Activated CD8-positive, alpha-beta memory T cell treated with anti-CD3 and anti-CD28 coated beads for 36 hours (primary cell): ENCODE results near the gene WIPF1. TPM values are rescaled to one million over a fixed set of nuclear protein-coding genes. Genes with fewer than 3 reads are reported as not detected.

ENCODE experiments used
- CTCF ChIA-PET: fragments of 350-600 bp; sonication (Branson Sonifier 250); formaldehyde crosslinking; loops from one replicate; lab custom pipeline; 2021; ENCODE audit warnings: antibody characterized with exemption; lab: Charles Lee
- POLR2A ChIA-PET: fragments of 350-600 bp; sonication (Branson Sonifier 250); formaldehyde crosslinking; loops from one replicate; lab custom pipeline; 2021; ENCODE audit warnings: antibody characterized with exemption; lab: Charles Lee
- total RNA-seq, 2 experiments: library from RNA; stranded (reverse); gene quantifications; one replicate each; pipeline ENCODE4 v1.2.3, GENCODE V29; 2021

Gene WIPF1
- total RNA-seq, 2 experiments from 2014 or later: 346 to 350 TPM

- ChIA-PET CTCF (interaction anchor here (0.9 to 1.5 kb wide), 2 partner anchors 8 to 13 kb away, joined by 3 to 7 read pairs; no protein-coding TSS in a partner anchor), POLR2A (interaction anchor here (1.4 kb wide), 1 partner anchor 10 kb away, joined by 5 read pairs; no protein-coding TSS in a partner anchor)
Observed at GRCh38 chr2:174590928-174591648, 6.5 kb downstream of the WIPF1 start.

- ChIA-PET CTCF (interaction anchor here (0.6 kb wide), 1 partner anchor 105 kb away, joined by 3 read pairs; no protein-coding TSS in a partner anchor), POLR2A (no interaction called here)
Observed at GRCh38 chr2:174590346-174590745, 7.3 kb downstream of the WIPF1 start.

- CTCF ChIA-PET: no interaction called here
- POLR2A ChIA-PET: no interaction called here
Observed at GRCh38 chr2:174589334-174589733, 8.3 kb downstream of the WIPF1 start.

GRCh38 chr2:174588463-174588862 lies 9.1 kb downstream of the WIPF1 start:
- CTCF ChIA-PET: interaction anchor here (2.8 kb wide), 1 partner anchor 10 kb away, joined by 15 read pairs; no protein-coding TSS in a partner anchor
- POLR2A ChIA-PET: no interaction called here

- POLR2A ChIA-PET: no interaction called here
- CTCF ChIA-PET: interaction anchor here (1.8 to 2.8 kb wide), 3 partner anchors 9 to 19 kb away, joined by 5 to 15 read pairs (median 5); no protein-coding TSS in a partner anchor
Observed at GRCh38 chr2:174587579-174587978, 10.0 kb downstream of the WIPF1 start.

- ChIA-PET POLR2A (interaction anchor here (0.6 kb wide), 1 partner anchor 10 kb away, joined by 3 read pairs; no protein-coding TSS in a partner anchor), CTCF (interaction anchor here (1.4 to 2.8 kb wide), 4 partner anchors 8 to 24 kb away, joined by 3 to 15 read pairs (median 5); no protein-coding TSS in a partner anchor)
Observed at GRCh38 chr2:174586418-174587295, 10.9 kb downstream of the WIPF1 start.

GRCh38 chr2:174585657-174586252 lies 11.8 kb downstream of the WIPF1 start:
- ChIA-PET POLR2A (no interaction called here), CTCF (interaction anchor here (1.4 to 2.8 kb wide), 4 partner anchors 7 to 25 kb away, joined by 3 to 15 read pairs (median 5); no protein-coding TSS in a partner anchor)

GRCh38 chr2:174585146-174585545 lies 12.5 kb downstream of the WIPF1 start:
- CTCF ChIA-PET: no interaction called here
- POLR2A ChIA-PET: interaction anchor here (0.5 kb wide), 1 partner anchor 10 kb away, joined by 5 read pairs; no protein-coding TSS in a partner anchor

GRCh38 chr2:174581491-174581890 lies 16.1 kb downstream of the WIPF1 start:
- ChIA-PET POLR2A (interaction anchor here (0.7 to 3.5 kb wide), 3 partner anchors 10 to 20 kb away, joined by 3 to 18 read pairs (median 5); no protein-coding TSS in a partner anchor), CTCF (interaction anchor here (0.7 to 1.6 kb wide), 5 partner anchors 13 to 106 kb away, joined by 3 to 5 read pairs (median 3); no protein-coding TSS in a partner anchor)

- POLR2A ChIA-PET: interaction anchor here (0.7 to 3.5 kb wide), 3 partner anchors 11 to 20 kb away, joined by 3 to 18 read pairs (median 5); no protein-coding TSS in a partner anchor
- CTCF ChIA-PET: interaction anchor here (0.7 to 1.6 kb wide), 5 partner anchors 13 to 107 kb away, joined by 3 to 4 read pairs (median 3); no protein-coding TSS in a partner anchor
Observed at GRCh38 chr2:174580951-174581350, 16.7 kb downstream of the WIPF1 start.

- CTCF ChIA-PET: interaction anchor here (0.6 to 3.3 kb wide), 13 partner anchors 9 to 119 kb away, joined by 3 to 25 read pairs (median 5); no protein-coding TSS in a partner anchor
- POLR2A ChIA-PET: no interaction called here
Observed at GRCh38 chr2:174577967-174578589, 19.5 kb downstream of the WIPF1 start.

- ChIA-PET POLR2A (interaction anchor here (0.6 kb wide), 2 partner anchors 104 to 113 kb away, joined by 5 read pairs; no protein-coding TSS in a partner anchor), CTCF (interaction anchor here (1.0 to 1.5 kb wide), 2 partner anchors 23 to 28 kb away, joined by 3 to 5 read pairs; no protein-coding TSS in a partner anchor)
Observed at GRCh38 chr2:174575124-174575776, 22.4 kb downstream of the WIPF1 start.

- POLR2A ChIA-PET: interaction anchor here (0.6 to 0.7 kb wide), 3 partner anchors 43 to 309 kb away, joined by 3 to 5 read pairs (median 4); no protein-coding TSS in a partner anchor
- CTCF ChIA-PET: interaction anchor here (1.0 to 1.5 kb wide), 3 partner anchors 22 to 28 kb away, joined by 3 to 5 read pairs (median 3); no protein-coding TSS in a partner anchor
Observed at GRCh38 chr2:174574657-174575056, 22.9 kb downstream of the WIPF1 start.

- ChIA-PET POLR2A (interaction anchor here (0.7 to 1.0 kb wide), 2 partner anchors 104 to 109 kb away, joined by 3 read pairs; no protein-coding TSS in a partner anchor), CTCF (interaction anchor here (0.9 to 1.5 kb wide), 3 partner anchors 23 to 117 kb away, joined by 3 to 5 read pairs (median 5); no protein-coding TSS in a partner anchor)
Observed at GRCh38 chr2:174573621-174574081, 24.0 kb downstream of the WIPF1 start.

GRCh38 chr2:174572556-174572955 lies 25.0 kb downstream of the WIPF1 start:
- ChIA-PET CTCF (interaction anchor here (0.7 to 1.5 kb wide), 3 partner anchors 110 to 117 kb away, joined by 3 to 5 read pairs (median 3); no protein-coding TSS in a partner anchor), POLR2A (interaction anchor here (1.0 kb wide), 1 partner anchor 110 kb away, joined by 3 read pairs; no protein-coding TSS in a partner anchor)

- ChIA-PET CTCF (interaction anchor here (0.7 to 1.5 kb wide), 2 partner anchors 109 to 117 kb away, joined by 3 to 5 read pairs; no protein-coding TSS in a partner anchor), POLR2A (no interaction called here)
Observed at GRCh38 chr2:174571669-174572323, 25.8 kb downstream of the WIPF1 start.
